Endothelial cell of umbilical vein (primary cell): ENCODE data around the gene SLC7A6. TPM values are rescaled to one million over a fixed set of nuclear protein-coding genes. Genes with fewer than 3 reads are reported as not detected.

ENCODE experiments used
- BruUV-seq: library from RNA; stranded (reverse); fragments of 400-500 nt; replicated peaks from 2 replicates; lab custom pipeline; 2021; lab: Mats Ljungman, UMichigan
- CTCF ChIA-PET: fragments of 300-600, 350-600 bp; sonication (Branson Sonifier 250); formaldehyde crosslinking; loops from one replicate; lab custom pipeline; 2021; ENCODE audit warnings: antibody characterized with exemption, inconsistent platforms; lab: Charles Lee
- POLR2A ChIA-PET: fragments of 300-600, 350-600 bp; sonication (Branson Sonifier 250); formaldehyde crosslinking; loops from one replicate; lab custom pipeline; 2021; ENCODE audit warnings: antibody characterized with exemption, inconsistent platforms; lab: Charles Lee
- DNase-seq: peaks from one replicate; pipeline ENCODE4 v3.0.0-alpha.2; 2011; ENCODE audit warnings: low read depth, low spot score
- FAIRE-seq: peaks from 2 replicates; lab custom pipeline; 2011; peaks lifted over from hg19 to GRCh38; lab: Jason Lieb, UNC
- H2AFZ ChIP-seq: 2 replicates; pipeline ENCODE4 v1.6.0; 2012; ENCODE audit warnings: low read depth, low read length, control low read depth, inconsistent platforms
- H3K27ac ChIP-seq: 2 replicates; pipeline ENCODE4 v1.5.1; 2011; ENCODE audit warnings: low read depth, mild to moderate bottlenecking, control low read depth, low read length, moderate library complexity; ENCODE audit not compliant: insufficient read depth
- H3K27me3 ChIP-seq, 2 experiments: 2 replicates each; pipeline versions ENCODE4 v1.6.0 to v1.6.1; 2011; ENCODE audit warnings: low read length in 2 of 2, mixed read lengths in 1 of 2; ENCODE audit not compliant: control insufficient read depth in 2 of 2, insufficient read depth in 2 of 2
- H3K36me3 ChIP-seq, 2 experiments: 2 replicates in 1 of 2; 3 replicates in 1 of 2; pipeline ENCODE4 v1.5.1; 2011; ENCODE audit warnings: low read length in 2 of 2, mild to moderate bottlenecking in 1 of 2, moderate library complexity in 1 of 2; ENCODE audit not compliant: control insufficient read depth in 2 of 2, insufficient read depth in 2 of 2; ENCODE audit errors: extremely low read depth in 1 of 2
- H3K4me1 ChIP-seq: 3 replicates; pipeline ENCODE4 v1.5.1; 2011; ENCODE audit warnings: mild to moderate bottlenecking, low read length; ENCODE audit not compliant: control insufficient read depth, insufficient read depth; ENCODE audit errors: extremely low read depth
- H3K4me2 ChIP-seq: 2 replicates; pipeline ENCODE4 v1.6.1; 2011; ENCODE audit warnings: low read length, control low read depth, mixed read lengths; ENCODE audit not compliant: insufficient read depth
- H3K4me3 ChIP-seq, 3 experiments: fragments of 200-600 bp in 1 of 3; sonication (generic), shearing (Covaris generic) in 1 of 3; replicated peaks in 1 of 3; 2 replicates each; pipeline ENCODE4 v1.5.1; 2011 to 2016; ENCODE audit warnings: control low read depth in 3 of 3, low read length in 3 of 3, mild to moderate bottlenecking in 2 of 3, inconsistent platforms in 1 of 3, low read depth in 1 of 3, moderate library complexity in 1 of 3; ENCODE audit not compliant: insufficient read depth in 1 of 3
- H3K79me2 ChIP-seq: 2 replicates; pipeline ENCODE4 v1.6.0; 2012; ENCODE audit warnings: low read length, inconsistent platforms; ENCODE audit not compliant: control insufficient read depth, insufficient read depth
- H3K9ac ChIP-seq: replicated peaks from 2 replicates; pipeline ENCODE3; 2011; ENCODE audit warnings: low read length, control low read depth; ENCODE audit not compliant: insufficient read depth; ENCODE audit errors: extremely low read depth
- H3K9me1 ChIP-seq: replicated peaks from 3 replicates; pipeline ENCODE4 v1.6.0; 2011; ENCODE audit warnings: mild to moderate bottlenecking, low read length; ENCODE audit not compliant: control insufficient read depth, insufficient read depth; ENCODE audit errors: extremely low read depth
- H3K9me3 ChIP-seq: replicated peaks from 2 replicates; pipeline ENCODE4 v1.5.1; 2012; ENCODE audit warnings: low read length, inconsistent platforms; ENCODE audit not compliant: control insufficient read depth, insufficient read depth
- H4K20me1 ChIP-seq: replicated peaks from 2 replicates; pipeline ENCODE3; 2011; ENCODE audit warnings: mild to moderate bottlenecking, low read length; ENCODE audit not compliant: control insufficient read depth, insufficient read depth; ENCODE audit errors: extremely low read depth
- CTCF ChIP-seq, 2 donors: IDR thresholded peaks; 1 replicate in 1 of 2; 2 replicates in 1 of 2; pipeline ENCODE4 v1.5.1; 2011; ENCODE audit warnings: low read length in 2 of 2, mild to moderate bottlenecking in 2 of 2, moderate library complexity in 2 of 2, control low read depth in 1 of 2, inconsistent platforms in 1 of 2, low read depth in 1 of 2; ENCODE audit not compliant: insufficient read depth in 1 of 2; ENCODE audit errors: extremely low read depth in 1 of 2
- EZH2 ChIP-seq: IDR thresholded peaks from 2 replicates; pipeline ENCODE4 v1.6.1; 2012; ENCODE audit warnings: borderline replicate concordance, low read depth, mild to moderate bottlenecking, moderate library complexity, low read length, inconsistent platforms; ENCODE audit not compliant: severe bottlenecking
- FOS ChIP-seq: IDR thresholded peaks from 2 replicates; pipeline ENCODE4 v1.6.1; 2011; ENCODE audit warnings: mild to moderate bottlenecking, low read length, moderate library complexity, borderline replicate concordance; ENCODE audit not compliant: insufficient read depth
- GATA2 ChIP-seq: IDR thresholded peaks from 2 replicates; pipeline ENCODE4 v1.7.0; 2011; ENCODE audit warnings: low read depth, mild to moderate bottlenecking, moderate library complexity, mixed read lengths, low read length; ENCODE audit not compliant: insufficient read length, insufficient read depth
- MAX ChIP-seq: IDR thresholded peaks from 2 replicates; pipeline ENCODE4 v1.6.1; 2011; ENCODE audit not compliant: insufficient read depth, insufficient read length
- MYC ChIP-seq: IDR thresholded peaks from one replicate; pipeline ENCODE4 v1.6.1; 2011; ENCODE audit warnings: mild to moderate bottlenecking, low read depth, low read length
- POLR2A ChIP-seq: IDR thresholded peaks from 2 replicates; pipeline ENCODE4 v1.6.1; 2012; ENCODE audit warnings: low read depth, mild to moderate bottlenecking, control low read depth, low read length
- POLR2AphosphoS5 ChIP-seq: IDR thresholded peaks from 2 replicates; pipeline ENCODE4 v1.6.1; 2012; ENCODE audit warnings: low read depth, mild to moderate bottlenecking, control low read depth, low read length, moderate library complexity; ENCODE audit not compliant: insufficient read depth
- dilution Hi-C: fragments of 300-500 bp; cut with MboI; formaldehyde crosslinking; loops from one replicate; pipeline ENCODE4 v1.15.0; 2019; ENCODE audit warnings: low sequenced_read_pairs; ENCODE audit not compliant: extremely low pct_ligation_motif_present
- intact Hi-C: fragments of 100-400 bp; cut with micrococcal nuclease; formaldehyde crosslinking; loops from one replicate; pipeline ENCODE4 v1.10.0; 2022
- polyA plus RNA-seq, 4 experiments: library from polyadenylated mRNA; depleted of rRNA in 3 of 4; stranded (reverse) in 3 of 4; unstranded in 1 of 4; fragments of >200 nt; gene quantifications; 2 replicates each; pipeline versions ENCODE4 v1.2.1 to v1.2.3, GENCODE V29; 2011 to 2012; ENCODE audit warnings: missing spikeins in 1 of 4
- total RNA-seq: library from RNA; stranded (reverse); gene quantifications from 2 replicates; pipeline ENCODE4 v1.2.3, GENCODE V29; 2021

The SLC7A6 gene
- total and polyA plus RNA-seq, 2 donors (not counting 3 experiments of a cell fraction or from before 2014, with no cell fraction given) = 68.0 to 86.5 TPM

- no peak for FAIRE-seq
- Histone ChIP-seq H3K9me3 (no peaks in the 10 kb centered on the region), H3K36me3 (no peaks in the 10 kb centered on the region), H3K27me3 (no peaks in the 10 kb centered on the region), H3K4me3 (peak within 1 kb of the TSS in 2 of 3 experiments; percentile 1 to 35), H3K4me2 (peak within 1 kb of the TSS; percentile 17), H4K20me1 (no peaks in the 10 kb centered on the region), H3K9ac (peak within 1 kb of the TSS; percentile 57), H3K27ac (peak within 1 kb of the TSS; percentile 93), H3K79me2 (no peaks in the 10 kb centered on the region), H3K4me1 (peaks cover 13% of the 10 kb centered on the region), H3K9me1 (no peaks in the 10 kb centered on the region), H2AFZ (peak within 1 kb of the TSS; percentile 46)
- dilution Hi-C loops (no loop called here), intact Hi-C loops (loop anchor here (2.0 kb wide), 1 partner anchor 343 kb away; the partner anchor contains the start of gene PSKH1)
- BruUV-seq = no TSS peak
- no peak for DNase-seq
- ChIA-PET CTCF (interaction anchor here (3.4 kb wide), 1 partner anchor 27 kb away, joined by 30 read pairs; the partner anchor contains the start of gene SLC7A6), POLR2A (no interaction called here)
- TF ChIP-seq MAX (no peak), MYC (no peak), FOS (no peak), EZH2 (peak; percentile 46), CTCF (IDR thresholded peaks at IDR 0.05; ENCODE audit: extremely low read depth in 1 of 2, insufficient read depth in 1 of 2, low read depth in 1 of 2, low read length in 2 of 2) (no peak), POLR2A (no peak), GATA2 (no peak), POLR2AphosphoS5 (no peak)
These were observed 28.5 kb upstream of the SLC7A6 start, which contains the start of gene ESRP2 for GRCh38 chr16:68235887-68236136. Gene ESRP2, minus strand, starts transcription at chr16:68236127. Its CDS starts 82 bp downstream, at chr16:68236045.
